ENCODE measurements around the gene C1orf198.

The C1orf198 gene

GRCh38 chr1:230820568-230820967, 47.8 kb downstream of the C1orf198 start:
- peaks cover 3% of the 10 kb centered on the region for H3K27me3 Mint-ChIP-seq
- no peak overlapping the region for H3K27ac Mint-ChIP-seq
- H3K4me3 Mint-ChIP-seq = no peak overlapping the region
- no peaks in the 10 kb centered on the region for H3K9me3 Mint-ChIP-seq
- H3K36me3 Mint-ChIP-seq = no peaks in the 10 kb centered on the region
- no peaks in the 10 kb centered on the region for H3K4me1 Mint-ChIP-seq

- Mint-ChIP-seq H3K36me3 (no peaks in the 10 kb centered on the region), H3K4me3 (no peak overlapping the region), H3K27me3 (peaks cover 8% of the 10 kb centered on the region), H3K27ac (no peak overlapping the region), H3K4me1 (no peaks in the 10 kb centered on the region), H3K9me3 (no peaks in the 10 kb centered on the region)
Measured at GRCh38 chr1:230819976-230820375, 48.3 kb downstream of the C1orf198 start.

GRCh38 chr1:230818901-230819300, 49.4 kb downstream of the C1orf198 start:
- Mint-ChIP-seq H3K36me3 (no peaks in the 10 kb centered on the region), H3K27me3 (peaks cover 8% of the 10 kb centered on the region), H3K27ac (no peak overlapping the region), H3K4me3 (no peak overlapping the region), H3K4me1 (no peaks in the 10 kb centered on the region), H3K9me3 (peaks cover 2% of the 10 kb centered on the region)

GRCh38 chr1:230818367-230818766, 50.0 kb downstream of the C1orf198 start:
- H3K4me3 Mint-ChIP-seq = no peak overlapping the region
- H3K4me1 Mint-ChIP-seq = no peaks in the 10 kb centered on the region
- H3K36me3 Mint-ChIP-seq = no peaks in the 10 kb centered on the region
- H3K27me3 Mint-ChIP-seq = peaks cover 8% of the 10 kb centered on the region
- H3K9me3 Mint-ChIP-seq = peaks cover 7% of the 10 kb centered on the region
- H3K27ac Mint-ChIP-seq = no peak overlapping the region

GRCh38 chr1:230816018-230816417, 52.3 kb downstream of the C1orf198 start:
- no peak overlapping the region for H3K27ac Mint-ChIP-seq
- no peak overlapping the region for H3K4me3 Mint-ChIP-seq
- H3K4me1 Mint-ChIP-seq = no peaks in the 10 kb centered on the region
- H3K9me3 Mint-ChIP-seq = peaks cover 18% of the 10 kb centered on the region
- peaks cover 9% of the 10 kb centered on the region for H3K27me3 Mint-ChIP-seq
- H3K36me3 Mint-ChIP-seq = no peaks in the 10 kb centered on the region

GRCh38 chr1:230814949-230815692, 53.2 kb downstream of the C1orf198 start:
- Mint-ChIP-seq H3K27ac (no peak overlapping the region), H3K4me1 (no peaks in the 10 kb centered on the region), H3K9me3 (peaks cover 18% of the 10 kb centered on the region), H3K27me3 (peaks cover 9% of the 10 kb centered on the region), H3K36me3 (no peaks in the 10 kb centered on the region), H3K4me3 (no peak overlapping the region)

GRCh38 chr1:230812568-230812967, 55.8 kb downstream of the C1orf198 start:
- no peaks in the 10 kb centered on the region for H3K36me3 Mint-ChIP-seq
- H3K9me3 Mint-ChIP-seq = peaks cover 18% of the 10 kb centered on the region
- H3K27me3 Mint-ChIP-seq = peaks cover 6% of the 10 kb centered on the region
- no peaks in the 10 kb centered on the region for H3K4me1 Mint-ChIP-seq
- no peak overlapping the region for H3K4me3 Mint-ChIP-seq
- no peak overlapping the region for H3K27ac Mint-ChIP-seq

GRCh38 chr1:230809256-230809990, 58.9 kb downstream of the C1orf198 start:
- H3K27ac Mint-ChIP-seq = no peak overlapping the region
- no peaks in the 10 kb centered on the region for H3K36me3 Mint-ChIP-seq
- peaks cover 1% of the 10 kb centered on the region for H3K27me3 Mint-ChIP-seq
- no peaks in the 10 kb centered on the region for H3K4me1 Mint-ChIP-seq
- no peak overlapping the region for H3K4me3 Mint-ChIP-seq
- peaks cover 18% of the 10 kb centered on the region for H3K9me3 Mint-ChIP-seq

- no peaks in the 10 kb centered on the region for H3K36me3 Mint-ChIP-seq
- H3K27me3 Mint-ChIP-seq = peaks cover 1% of the 10 kb centered on the region
- no peaks in the 10 kb centered on the region for H3K4me1 Mint-ChIP-seq
- no peak overlapping the region for H3K27ac Mint-ChIP-seq
- H3K9me3 Mint-ChIP-seq = peaks cover 11% of the 10 kb centered on the region
- no peak overlapping the region for H3K4me3 Mint-ChIP-seq
Measured at GRCh38 chr1:230808281-230808872, 59.9 kb downstream of the C1orf198 start.

GRCh38 chr1:230807561-230808280, 60.6 kb downstream of the C1orf198 start:
- peaks cover 4% of the 10 kb centered on the region for H3K9me3 Mint-ChIP-seq

GRCh38 chr1:230807029-230807428, 61.3 kb downstream of the C1orf198 start:
- no peak overlapping the region for H3K4me3 Mint-ChIP-seq
- no peaks in the 10 kb centered on the region for H3K9me3 Mint-ChIP-seq
- H3K27me3 Mint-ChIP-seq = no peaks in the 10 kb centered on the region
- H3K36me3 Mint-ChIP-seq = no peaks in the 10 kb centered on the region
- no peak overlapping the region for H3K27ac Mint-ChIP-seq
- no peaks in the 10 kb centered on the region for H3K4me1 Mint-ChIP-seq

More at GRCh38 chr1:230807561-230808280, 60.6 kb downstream of the C1orf198 start:
- H3K36me3 Mint-ChIP-seq = no peaks in the 10 kb centered on the region
- H3K4me3 Mint-ChIP-seq = no peak overlapping the region
- no peaks in the 10 kb centered on the region for H3K4me1 Mint-ChIP-seq
- peaks cover 1% of the 10 kb centered on the region for H3K27me3 Mint-ChIP-seq
- H3K27ac Mint-ChIP-seq = no peak overlapping the region

GRCh38 chr1:230806552-230806951, 61.8 kb downstream of the C1orf198 start:
- Mint-ChIP-seq H3K4me3 (no peak overlapping the region), H3K9me3 (no peaks in the 10 kb centered on the region), H3K4me1 (no peaks in the 10 kb centered on the region), H3K27ac (no peak overlapping the region), H3K36me3 (no peaks in the 10 kb centered on the region), H3K27me3 (no peaks in the 10 kb centered on the region)

- no peak overlapping the region for H3K4me3 Mint-ChIP-seq
- no peaks in the 10 kb centered on the region for H3K9me3 Mint-ChIP-seq
- no peaks in the 10 kb centered on the region for H3K4me1 Mint-ChIP-seq
- H3K27me3 Mint-ChIP-seq = no peaks in the 10 kb centered on the region
- H3K36me3 Mint-ChIP-seq = no peaks in the 10 kb centered on the region
- no peak overlapping the region for H3K27ac Mint-ChIP-seq
Measured at GRCh38 chr1:230804396-230804795, 63.9 kb downstream of the C1orf198 start.

- no peaks in the 10 kb centered on the region for H3K9me3 Mint-ChIP-seq
- H3K27ac Mint-ChIP-seq = no peak overlapping the region
- no peaks in the 10 kb centered on the region for H3K4me1 Mint-ChIP-seq
- H3K4me3 Mint-ChIP-seq = no peak overlapping the region
- no peaks in the 10 kb centered on the region for H3K36me3 Mint-ChIP-seq
- H3K27me3 Mint-ChIP-seq = peaks cover 3% of the 10 kb centered on the region
Measured at GRCh38 chr1:230800891-230801840, 67.2 kb downstream of the C1orf198 start.

GRCh38 chr1:230798491-230798890, 69.8 kb downstream of the C1orf198 start:
- Mint-ChIP-seq H3K4me3 (no peak overlapping the region), H3K27ac (no peak overlapping the region), H3K4me1 (no peaks in the 10 kb centered on the region), H3K27me3 (peaks cover 3% of the 10 kb centered on the region), H3K36me3 (no peaks in the 10 kb centered on the region), H3K9me3 (no peaks in the 10 kb centered on the region)
